ENCODE results near the gene SDF4.

The SDF4 gene

GRCh38 chr1:1175221-1176062 is 56.4 kb downstream of the SDF4 start:
- DNase-seq: no peak

GRCh38 chr1:1173793-1174415 is 57.9 kb downstream of the SDF4 start, which contains the start of gene TTLL10:
TSS of gene TTLL10 (plus strand) at chr1:1173880. CDS start at chr1:1179216, 5,336 bp downstream.
- DNase-seq: no peak

- DNase-seq: no peak
Measured at GRCh38 chr1:1173061-1173792, 58.6 kb downstream of the SDF4 start.

- no peak for DNase-seq
Measured at GRCh38 chr1:1171546-1172340, 60.1 kb downstream of the SDF4 start.

- no peak for DNase-seq
Measured at GRCh38 chr1:1171161-1171545, 60.6 kb downstream of the SDF4 start.

- no peak for DNase-seq
Measured at GRCh38 chr1:1170215-1171091, 61.3 kb downstream of the SDF4 start.

GRCh38 chr1:1169429-1170214 is 62.2 kb downstream of the SDF4 start:
- DNase-seq: no peak

- no peak for DNase-seq
Measured at GRCh38 chr1:1168451-1169411, 63.1 kb downstream of the SDF4 start.

- DNase-seq: no peak
Measured at GRCh38 chr1:1167841-1168450, 63.9 kb downstream of the SDF4 start.

- DNase-seq: no peak
Measured at GRCh38 chr1:1167398-1167821, 64.4 kb downstream of the SDF4 start.

All from midbrain (tissue), 1 donor.